Stomach (tissue), 9 donors: Measurements from ENCODE around the gene TRIOBP. TPM values are rescaled to one million over a fixed set of nuclear protein-coding genes. Genes with fewer than 3 reads are reported as not detected.

ENCODE experiments used
- DNase-seq, 2 donors: peaks; one replicate each; pipeline versions ENCODE4 v3.0.0 to v3.0.0-alpha.2; 2013 to 2019
- H3K27ac ChIP-seq, 5 donors: fragments of 200-600 bp in 4 of 5; sonication (generic) in 4 of 5; one replicate each; pipeline ENCODE4 v1.5.1; 2013 to 2019; ENCODE audit warnings: mild to moderate bottlenecking in 1 of 5, moderate library complexity in 1 of 5
- H3K27me3 ChIP-seq, 3 donors: fragments of 200-600 bp; sonication (generic); one replicate each; pipeline ENCODE4 v1.5.1; 2017 to 2019; ENCODE audit warnings: mixed run types in 1 of 3
- H3K36me3 ChIP-seq, 4 donors: fragments of 200-600 bp; sonication (generic); 1 replicate in 3 of 4; 2 replicates in 1 of 4; pipeline ENCODE4 v1.5.1; 2016 to 2019
- H3K4me1 ChIP-seq, 4 donors: fragments of 200-600 bp; sonication (generic); one replicate each; pipeline ENCODE4 v1.5.1; 2016 to 2019
- H3K4me3 ChIP-seq, 4 donors: fragments of 200-600 bp; sonication (generic) in 3 of 4; one replicate each; pipeline ENCODE4 v1.5.1; 2016 to 2019; ENCODE audit warnings: mild to moderate bottlenecking in 1 of 4
- H3K9me3 ChIP-seq, 4 donors: fragments of 200-600 bp; sonication (generic); one replicate each; pipeline ENCODE4 v1.5.1; 2016 to 2019
- CTCF ChIP-seq, 7 experiments: fragments of 450-650 bp in 4 of 7; fragments of 200-600 bp in 3 of 7; sonication (generic) in 3 of 7; IDR thresholded peaks; one replicate each; pipeline ENCODE4 v1.5.1; 2016 to 2019; ENCODE audit warnings: antibody characterized with exemption in 7 of 7, control low read depth in 2 of 7, mild to moderate bottlenecking in 1 of 7
- EP300 ChIP-seq: sonication (generic); formaldehyde crosslinking; IDR thresholded peaks from one replicate; pipeline ENCODE4 v1.6.1; 2017; ENCODE audit warnings: antibody characterized with exemption
- POLR2A ChIP-seq, 4 donors: fragments of 450-650 bp; IDR thresholded peaks; one replicate each; pipeline ENCODE4 v1.6.1; 2016; ENCODE audit warnings: antibody characterized with exemption in 4 of 4, control low read depth in 2 of 4, mild to moderate bottlenecking in 1 of 4, moderate library complexity in 1 of 4
- POLR2AphosphoS5 ChIP-seq, 3 donors: sonication (generic); formaldehyde crosslinking; IDR thresholded peaks; one replicate each; pipeline ENCODE4 v1.6.1; 2016; ENCODE audit warnings: antibody characterized with exemption in 3 of 3
- WGBS, 5 donors: extraction: QIAGEN DNeasy Blood & Tissue Kit in 3 of 5; methylation state at CpG; one replicate each; pipeline versions ENCODE4 v1.1.5 to v1.1.7; 2013 to 2018; 5-methylcytosine and 5-hydroxymethylcytosine counted together
- intact Hi-C: fragments of 100-400 bp; cut with DNase I; formaldehyde crosslinking; loops from one replicate; pipeline ENCODE4 v1.15.1; 2023; ENCODE audit warnings: low total_unique reads
- polyA plus RNA-seq, 3 donors: library from polyadenylated mRNA; stranded (reverse); fragments of 200-250 nt; gene quantifications; one replicate each; pipeline ENCODE4 v1.2.3, GENCODE V29; 2013
- total RNA-seq, 5 donors: library from RNA; depleted of rRNA; stranded (reverse); fragments of >200 nt; gene quantifications; one replicate each; pipeline versions ENCODE4 v1.1.0 to v1.2.3, GENCODE V29; 2014 to 2016
- donor health status: healthy with polysubstance abuse.
- donor health status: Bipolar disorder and iron deficiency.
- donor health status: healthy.

Gene TRIOBP
- total and polyA plus RNA-seq, 8 donors: 30.6 to 355 (median 86.1) TPM

DNA sequence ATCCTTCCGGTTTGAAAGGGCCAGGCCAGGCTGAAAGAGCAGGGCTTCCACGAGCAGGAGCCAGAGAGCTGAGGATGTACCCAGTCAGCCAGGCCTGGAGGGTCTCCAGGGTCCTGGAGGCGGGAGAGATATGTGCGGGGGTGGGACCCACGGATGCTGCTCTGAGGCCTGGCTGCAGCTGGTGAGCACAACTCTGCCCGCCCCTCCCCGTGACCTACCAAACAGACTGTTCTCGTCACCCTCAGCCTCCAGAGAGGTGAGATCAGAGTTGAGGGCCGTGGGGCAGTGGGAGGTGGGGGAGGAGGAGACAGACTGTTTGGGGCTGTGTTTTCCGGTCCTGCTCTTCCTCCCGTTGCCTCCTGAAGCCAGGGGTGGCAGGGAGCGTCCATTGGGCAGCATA lies 42.2 kb downstream of the TRIOBP start:
- DNase-seq: peak in 1 of 2 donors; percentile 86
- intact Hi-C loops: no loop called here
- 61 to 73% (median 69%) methylated on average over 10 to 12 of the region's 12 CpGs for WGBS, 5 donors

DNA sequence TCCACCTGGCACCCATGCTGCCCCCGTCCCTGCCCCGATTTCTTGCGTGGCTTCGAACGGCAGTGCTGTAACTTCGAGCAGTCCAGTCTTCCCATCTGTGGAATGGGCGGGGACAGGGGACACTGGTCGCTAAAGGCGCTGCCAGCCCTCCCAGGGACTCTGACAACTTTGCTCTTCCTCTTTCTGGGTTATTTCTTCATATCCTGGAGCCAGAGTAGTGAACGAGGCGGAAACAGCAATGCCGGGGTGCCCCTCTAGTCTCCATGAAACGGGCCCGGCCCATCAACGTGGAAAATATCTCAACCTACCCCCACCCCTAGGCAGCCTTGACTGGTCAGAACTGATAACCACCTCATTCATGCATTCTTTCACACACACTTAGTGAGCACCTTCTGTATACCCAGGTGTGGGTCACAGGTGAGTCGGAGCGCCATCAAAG lies 42.8 kb downstream of the TRIOBP start:
- 72 to 87% (median 84%) methylated on average over 14 to 17 of the region's 17 CpGs for WGBS, 5 donors

More for the DNA sequence above, 42.2 kb downstream of the TRIOBP start:
- Histone ChIP-seq H3K27ac (peak overlapping the region in 4 of 5 donors; percentile 30 to 95 (median 64)), H3K27me3 (no peaks in the 10 kb centered on the region), H3K4me1 (peaks cover 48 to 67% (median 57%) of the 10 kb centered on the region in 4 donors), H3K36me3 (no peaks in the 10 kb centered on the region), H3K4me3 (no peak overlapping the region), H3K9me3 (no peaks in the 10 kb centered on the region)
- TF ChIP-seq POLR2AphosphoS5 (IDR thresholded peaks at IDR 0.05): peak in 2 of 3 donors; percentile 39 to 52
- TF ChIP-seq POLR2A (IDR thresholded peaks at IDR 0.05): no peak
- TF ChIP-seq CTCF (IDR thresholded peaks at IDR 0.05): no peak
- TF ChIP-seq EP300: no peak

GRCh38 chr22:37740455-37741311 lies 43.8 kb downstream of the TRIOBP start:
- H3K9me3 ChIP-seq: no peaks in the 10 kb centered on the region
- TF ChIP-seq POLR2A (IDR thresholded peaks at IDR 0.05) (no peak), CTCF (IDR thresholded peaks at IDR 0.05) (no peak), POLR2AphosphoS5 (IDR thresholded peaks at IDR 0.05) (no peak), EP300 (no peak)
- WGBS, 5 donors: 66 to 80% (median 75%) methylated on average over 19 to 22 of the region's 22 CpGs
- H3K4me3 ChIP-seq: no peak overlapping the region
- H3K27ac ChIP-seq: peak overlapping the region in 4 of 5 donors; percentile 78 to 95 (median 92)
- H3K4me1 ChIP-seq: peaks cover 47 to 67% (median 55%) of the 10 kb centered on the region in 4 donors
- intact Hi-C loops: no loop called here
- H3K36me3 ChIP-seq: no peaks in the 10 kb centered on the region
- H3K27me3 ChIP-seq: no peaks in the 10 kb centered on the region
- DNase-seq: peak in 1 of 2 donors; percentile 30

More for the DNA sequence above, 42.8 kb downstream of the TRIOBP start:
- Histone ChIP-seq H3K9me3 (no peaks in the 10 kb centered on the region), H3K27ac (peak overlapping the region in 4 of 5 donors; percentile 30 to 95 (median 64)), H3K4me1 (peaks cover 45 to 67% (median 54%) of the 10 kb centered on the region in 4 donors), H3K27me3 (no peaks in the 10 kb centered on the region), H3K36me3 (no peaks in the 10 kb centered on the region), H3K4me3 (no peak overlapping the region)
- peak in 1 of 2 donors; percentile 28 for DNase-seq
- intact Hi-C loops: no loop called here
- TF ChIP-seq CTCF (IDR thresholded peaks at IDR 0.05) (no peak), POLR2A (IDR thresholded peaks at IDR 0.05) (no peak), EP300 (no peak)

DNA sequence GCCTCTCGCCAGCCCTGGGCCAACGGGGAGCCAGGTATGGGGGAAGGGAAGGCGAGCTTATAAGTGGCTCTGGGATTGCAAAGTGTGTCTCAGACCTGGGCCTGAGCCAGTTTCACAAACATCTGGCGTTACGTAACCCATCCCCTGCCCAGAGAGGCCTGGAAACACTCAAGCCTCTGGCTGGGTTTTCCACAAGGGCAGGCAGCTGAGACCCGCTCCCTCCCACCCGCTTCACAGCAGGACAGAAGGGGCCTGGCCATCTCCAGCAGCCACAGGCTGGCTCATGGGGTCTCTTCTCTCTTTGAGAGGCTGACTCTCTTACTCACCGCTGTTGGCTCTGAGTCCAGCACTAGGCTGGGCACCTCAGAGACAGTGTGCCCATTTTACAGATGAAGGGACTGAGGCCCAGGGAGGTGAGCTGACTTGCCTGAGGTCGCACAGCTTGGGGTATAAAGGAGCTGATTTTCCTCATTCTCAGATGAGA lies 44.5 kb downstream of the TRIOBP start:
- peak; percentile 76 to 96 for DNase-seq
- no peak overlapping the region for H3K4me3 ChIP-seq
- TF ChIP-seq CTCF (IDR thresholded peaks at IDR 0.05) (no peak), POLR2AphosphoS5 (IDR thresholded peaks at IDR 0.05) (peak; percentile 90 to 96 (median 93)), EP300 (peak; percentile 69)
- H3K4me1 ChIP-seq: peaks cover 47 to 67% (median 55%) of the 10 kb centered on the region in 4 donors
- intact Hi-C loops: no loop called here
- 51 to 56% (median 54%) methylated on average over 5 to 9 of the region's 9 CpGs for WGBS, 5 donors
- H3K27me3 ChIP-seq: no peaks in the 10 kb centered on the region
- no peaks in the 10 kb centered on the region for H3K36me3 ChIP-seq
- H3K27ac ChIP-seq: peak overlapping the region in 4 of 5 donors; percentile 78 to 95 (median 92)
- H3K9me3 ChIP-seq: no peaks in the 10 kb centered on the region
